H1 (cell line): ENCODE data around the gene DPF3. TPM values are rescaled to one million over a fixed set of nuclear protein-coding genes. Genes with fewer than 3 reads are reported as not detected.

ENCODE experiments used
- CTCF ChIA-PET: fragments of 300-600 bp; sonication (Branson Sonifier 250); formaldehyde crosslinking; loops from one replicate; lab custom pipeline; 2021; ENCODE audit not compliant: partially characterized antibody; lab: Charles Lee
- POLR2A ChIA-PET: fragments of 300-600 bp; sonication (Branson Sonifier 250); formaldehyde crosslinking; loops from one replicate; lab custom pipeline; 2021; ENCODE audit warnings: inconsistent platforms; ENCODE audit not compliant: partially characterized antibody; lab: Charles Lee
- DNase-seq, 2 experiments: peaks; one replicate each; pipeline versions ENCODE4 v3.0.0 to v3.0.0-alpha.2; 2010 to 2022; ENCODE audit warnings: low spot score in 2 of 2, low read depth in 1 of 2, mixed read lengths in 1 of 2
- FAIRE-seq: peaks from 2 replicates; lab custom pipeline; 2011; peaks lifted over from hg19 to GRCh38; lab: Jason Lieb, UNC
- H2AFZ ChIP-seq: 2 replicates; pipeline ENCODE4 v1.8.1; 2012; ENCODE audit warnings: low read length, inconsistent platforms
- H2AK5ac ChIP-seq: 2 replicates; pipeline ENCODE4 v1.6.1; 2013; ENCODE audit warnings: low read depth, low read length
- H2BK120ac ChIP-seq: replicated peaks from 2 replicates; pipeline ENCODE3; 2013; ENCODE audit warnings: low read depth, low read length, inconsistent platforms
- H2BK12ac ChIP-seq: 2 replicates; pipeline ENCODE4 v1.6.1; 2013; ENCODE audit warnings: low read depth, low read length
- H2BK15ac ChIP-seq: 2 replicates; pipeline ENCODE4 v1.6.1; 2013; ENCODE audit warnings: low read length
- H2BK20ac ChIP-seq: 2 replicates; pipeline ENCODE4 v1.6.1; 2013; ENCODE audit warnings: low read length
- H2BK5ac ChIP-seq: 2 replicates; pipeline ENCODE4 v1.6.1; 2013; ENCODE audit warnings: low read depth, low read length
- H3K14ac ChIP-seq: 2 replicates; pipeline ENCODE4 v1.6.1; 2013; ENCODE audit warnings: inconsistent platforms; ENCODE audit not compliant: insufficient read length
- H3K18ac ChIP-seq: 2 replicates; pipeline ENCODE4 v1.6.1; 2013; ENCODE audit warnings: low read length; ENCODE audit errors: extremely low read depth
- H3K23ac ChIP-seq: 2 replicates; pipeline ENCODE4 v1.6.1; 2013; ENCODE audit warnings: inconsistent platforms; ENCODE audit not compliant: insufficient read length
- H3K23me2 ChIP-seq: 2 replicates; pipeline ENCODE4 v1.6.1; 2013; ENCODE audit warnings: low read depth, low read length
- H3K27ac ChIP-seq: 2 replicates; pipeline ENCODE4 v1.6.1; 2011; ENCODE audit warnings: low read depth, low read length, inconsistent platforms
- H3K27me3 ChIP-seq, 4 experiments: replicated peaks in 1 of 4; 1 replicate in 1 of 4; 2 replicates in 3 of 4; pipeline versions ENCODE4 v1.6.1 to v1.8.1; 2011 to 2013; ENCODE audit warnings: low read length in 3 of 4, mild to moderate bottlenecking in 3 of 4, inconsistent platforms in 2 of 4, mixed read lengths in 2 of 4, moderate library complexity in 1 of 4; ENCODE audit not compliant: control insufficient read depth in 3 of 4, insufficient read depth in 3 of 4; ENCODE audit errors: extremely low read depth in 1 of 4
- H3K36me3 ChIP-seq, 4 experiments: 2 replicates each; pipeline versions ENCODE4 v1.6.1 to v1.8.1; 2011 to 2013; ENCODE audit warnings: mild to moderate bottlenecking in 4 of 4, low read length in 3 of 4, moderate library complexity in 2 of 4, control low read depth in 1 of 4, inconsistent platforms in 1 of 4; ENCODE audit not compliant: insufficient read depth in 4 of 4, control insufficient read depth in 2 of 4
- H3K4ac ChIP-seq: replicated peaks from 2 replicates; pipeline ENCODE3; 2013; ENCODE audit warnings: low read length, low read depth, mixed read lengths, inconsistent platforms; ENCODE audit not compliant: insufficient read length
- H3K4me1 ChIP-seq, 4 experiments: replicated peaks in 1 of 4; 1 replicate in 1 of 4; 2 replicates in 3 of 4; pipeline versions ENCODE4 v1.6.1 to v1.8.1; 2011 to 2013; ENCODE audit warnings: low read length in 3 of 4, inconsistent platforms in 2 of 4, mixed read lengths in 1 of 4; ENCODE audit not compliant: insufficient read depth in 4 of 4, control insufficient read depth in 3 of 4
- H3K4me2 ChIP-seq, 2 experiments: 2 replicates each; pipeline versions ENCODE4 v1.6.1 to v1.8.1; 2011 to 2013; ENCODE audit warnings: low read depth in 2 of 2, low read length in 2 of 2, control low read depth in 1 of 2, inconsistent platforms in 1 of 2, mild to moderate bottlenecking in 1 of 2; ENCODE audit not compliant: insufficient read depth in 1 of 2
- H3K4me3 ChIP-seq, 4 experiments: fragments of 200-600, 300-600 bp in 1 of 4; sonication (generic), shearing (Covaris generic), sonication (Bioruptor Twin) in 1 of 4; 2 replicates each; pipeline versions ENCODE4 v1.5.1 to v1.8.1; 2011 to 2016; ENCODE audit warnings: low read length in 4 of 4, low read depth in 3 of 4, control low read depth in 2 of 4, inconsistent platforms in 2 of 4, mild to moderate bottlenecking in 2 of 4, mixed read lengths in 1 of 4, moderate library complexity in 1 of 4; ENCODE audit not compliant: insufficient read depth in 2 of 4; ENCODE audit errors: extremely low read depth in 1 of 4
- H3K56ac ChIP-seq: replicated peaks from 2 replicates; pipeline ENCODE3; 2013; ENCODE audit warnings: low read depth, mild to moderate bottlenecking, mixed read lengths, low read length, inconsistent platforms; ENCODE audit not compliant: insufficient read length
- H3K79me1 ChIP-seq: 2 replicates; pipeline ENCODE4 v1.6.1; 2013; ENCODE audit warnings: low read depth, low read length, control low read depth
- H3K79me2 ChIP-seq, 2 experiments: 2 replicates each; pipeline versions ENCODE4 v1.6.1 to v1.8.1; 2012 to 2013; ENCODE audit warnings: low read length in 2 of 2, mild to moderate bottlenecking in 2 of 2, inconsistent platforms in 1 of 2; ENCODE audit not compliant: insufficient read depth in 2 of 2, control insufficient read depth in 1 of 2
- H3K9ac ChIP-seq, 4 experiments: replicated peaks in 1 of 4; 1 replicate in 1 of 4; 2 replicates in 3 of 4; pipeline versions ENCODE4 v1.6.1 to v1.8.1; 2011 to 2013; ENCODE audit warnings: low read depth in 3 of 4, low read length in 3 of 4, control low read depth in 2 of 4, mild to moderate bottlenecking in 2 of 4, moderate library complexity in 2 of 4, inconsistent platforms in 1 of 4; ENCODE audit errors: extremely low read depth in 1 of 4
- H3K9me3 ChIP-seq, 2 experiments: 2 replicates each; pipeline versions ENCODE4 v1.6.1 to v1.8.1; 2012 to 2013; ENCODE audit warnings: mild to moderate bottlenecking in 2 of 2, moderate library complexity in 2 of 2, control low read depth in 1 of 2, inconsistent platforms in 1 of 2, low read depth in 1 of 2, low read length in 1 of 2, mixed read lengths in 1 of 2; ENCODE audit not compliant: insufficient read depth in 2 of 2
- H4K20me1 ChIP-seq, 2 experiments: replicated peaks in 1 of 2; 2 replicates each; pipeline versions ENCODE3 to v1.8.1; 2011 to 2013; ENCODE audit warnings: inconsistent platforms in 2 of 2, low read length in 2 of 2, mild to moderate bottlenecking in 1 of 2; ENCODE audit not compliant: insufficient read depth in 2 of 2, control insufficient read depth in 1 of 2
- H4K5ac ChIP-seq: 2 replicates; pipeline ENCODE4 v1.6.1; 2013; ENCODE audit warnings: low read length, low read depth, mixed read lengths, inconsistent platforms; ENCODE audit not compliant: insufficient read length
- H4K8ac ChIP-seq: 2 replicates; pipeline ENCODE4 v1.8.0; 2013; ENCODE audit warnings: mild to moderate bottlenecking, moderate library complexity, low read length, inconsistent platforms; ENCODE audit not compliant: insufficient read depth; ENCODE audit errors: extremely low read depth
- H4K91ac ChIP-seq: replicated peaks from 2 replicates; pipeline ENCODE3; 2013; ENCODE audit warnings: low read length, mixed read lengths, inconsistent platforms; ENCODE audit not compliant: insufficient read length
- GABPA ChIP-seq: IDR thresholded peaks from 2 replicates; pipeline ENCODE4 v1.6.1; 2011; ENCODE audit warnings: mild to moderate bottlenecking, low read length, moderate library complexity, borderline replicate concordance; ENCODE audit not compliant: insufficient read depth
- NRF1 ChIP-seq: IDR thresholded peaks from 2 replicates; pipeline ENCODE4 v1.6.1; 2011; ENCODE audit warnings: mild to moderate bottlenecking, low read depth, low read length, improper control_type of control experiment
- TBP ChIP-seq: IDR thresholded peaks from 2 replicates; pipeline ENCODE4 v1.6.1; 2011; ENCODE audit warnings: low read depth, low read length, improper control_type of control experiment
- WGBS, 2 experiments: shearing (Covaris generic) in 1 of 2; methylation state at CpG; one replicate each; pipeline versions ENCODE4 v1.1.6 to v1.1.7; 2013 to 2015; ENCODE audit warnings: low lambda C conversion rate in 2 of 2, mixed read lengths in 2 of 2, inconsistent platforms in 1 of 2, low coverage in 1 of 2, missing lambda C conversion rate in 1 of 2; ENCODE audit not compliant: insufficient replicate concordance in 2 of 2, insufficient coverage in 1 of 2, insufficient read length in 1 of 2; ENCODE audit errors: extremely low coverage in 1 of 2, missing lambda C conversion rate in 1 of 2; 5-methylcytosine and 5-hydroxymethylcytosine counted together
- polyA plus RNA-seq, 7 experiments: library from polyadenylated mRNA; depleted of rRNA in 3 of 7; stranded (reverse) in 5 of 7; unstranded in 2 of 7; fragments of >200 nt in 5 of 7; fragments of 200-250 nt in 2 of 7; gene quantifications; 1 replicate in 5 of 7; 2 replicates in 1 of 7; 4 replicates in 1 of 7; pipeline versions ENCODE4 v1.2.1 to v1.2.3, GENCODE V29; 2011 to 2013; ENCODE audit warnings: missing spikeins in 2 of 7, mixed read lengths in 2 of 7
- total RNA-seq: library from RNA; stranded (reverse); fragmentation: NEBNext Ultra II Directional; extraction: Animal tissue kit (Norgen Biotek cat#: 25700); gene quantifications from 2 replicates; pipeline ENCODE4 v1.2.1, GENCODE V29; 2021

Gene DPF3
- total and polyA plus RNA-seq, 2 of the 8 experiments (the other 6 are each of a cell fraction or from before 2014, with no cell fraction given): 0.19 TPM; not detected in 1

GRCh38 chr14:72906879-72907278 is 13.0 kb upstream of the DPF3 start:
- 90% methylated on average over 1 of the region's 1 CpG; no CpG with 5 or more reads in 1 of the 2 experiments for WGBS, 2 experiments
- Histone ChIP-seq H3K79me2 (no peaks in the 10 kb centered on the region), H2BK12ac (no peak overlapping the region), H2BK120ac (no peak overlapping the region), H4K5ac (no peak overlapping the region), H3K23me2 (no peaks in the 10 kb centered on the region), H3K9ac (no peak overlapping the region), H3K27ac (no peak overlapping the region), H3K27me3 (no peaks in the 10 kb centered on the region), H3K14ac (no peak overlapping the region), H3K4me3 (no peak overlapping the region), H3K56ac (no peak overlapping the region), H4K20me1 (no peaks in the 10 kb centered on the region), H3K36me3 (no peaks in the 10 kb centered on the region), H2BK5ac (no peak overlapping the region), H3K79me1 (no peaks in the 10 kb centered on the region), H4K8ac (no peak overlapping the region), H3K18ac (no peak overlapping the region), H3K4ac (no peak overlapping the region), H4K91ac (no peak overlapping the region), H3K4me1 (peaks cover 0 to 11% (median 0%) of the 10 kb centered on the region in 4 experiments; a peak in 3 of 7 replicates), H2BK15ac (no peak overlapping the region), H3K23ac (no peak overlapping the region), H2AFZ (no peak overlapping the region), H2BK20ac (no peak overlapping the region), H3K4me2 (no peak overlapping the region), H2AK5ac (no peak overlapping the region), H3K9me3 (no peaks in the 10 kb centered on the region)
- no peak for DNase-seq
- POLR2A ChIA-PET: no interaction called here
- CTCF ChIA-PET: interaction anchor here (5.6 kb wide), 1 partner anchor 391 kb away, joined by 113 read pairs; no protein-coding TSS in a partner anchor
- no peak for FAIRE-seq
- TF ChIP-seq NRF1 (no peak), GABPA (no peak), TBP (no peak)
